GM12892 (cell line): ENCODE measurements around the gene ISL1.

Experiments
- POLR2A ChIP-seq: IDR thresholded peaks from 2 replicates; pipeline ENCODE4 v1.6.1; 2011; ENCODE audit warnings: low read depth, low read length, control low read depth
- TAF1 ChIP-seq: IDR thresholded peaks from 2 replicates; pipeline ENCODE4 v1.6.1; 2011; ENCODE audit warnings: low read depth, mild to moderate bottlenecking, control low read depth, low read length, borderline replicate concordance

DNA sequence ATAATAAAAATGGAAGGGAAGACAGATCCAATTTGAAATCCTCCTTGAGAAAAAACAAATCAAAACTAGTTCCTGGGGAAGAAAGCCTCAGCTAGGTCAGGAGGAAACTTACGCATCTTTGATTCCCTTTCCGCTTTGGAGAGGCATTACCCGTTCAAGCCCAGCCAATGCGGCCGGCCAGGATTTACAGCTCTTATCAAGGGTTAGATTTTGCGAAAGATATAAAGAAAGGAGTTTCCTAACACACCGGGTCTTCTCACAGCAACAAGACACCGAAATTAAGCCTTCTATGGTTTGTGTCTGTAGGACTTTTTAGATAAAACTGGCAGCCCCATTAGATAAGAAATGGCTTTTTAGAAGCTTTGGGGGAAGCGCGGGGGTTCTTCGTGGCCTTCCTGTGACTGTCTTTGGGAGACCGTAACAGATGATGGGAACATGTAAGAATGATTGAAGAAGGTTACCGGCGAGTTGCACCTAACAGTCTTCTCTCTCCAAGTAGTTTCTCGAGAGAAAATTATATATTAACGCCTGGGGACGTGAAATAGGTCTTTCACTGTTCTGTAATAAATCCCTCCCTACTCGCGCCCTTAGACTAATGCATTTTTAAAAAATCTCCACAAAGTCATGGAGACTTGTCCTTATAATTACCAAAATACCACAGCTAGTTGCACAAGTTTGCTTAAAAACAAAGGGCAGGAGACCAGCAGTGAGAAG is 1.3 kb upstream of the ISL1 start:
- TF ChIP-seq POLR2A (no peak), TAF1 (no peak)
